GM21447 (cell line): ENCODE results near the gene PKHD1.

Experiments used
- ATAC-seq: cut with Tn5 transposase; IDR thresholded peaks from one replicate; pipeline ENCODE4 v1.9.1; 2021; ENCODE audit not compliant: unreplicated experiment

PKHD1 gene

DNA sequence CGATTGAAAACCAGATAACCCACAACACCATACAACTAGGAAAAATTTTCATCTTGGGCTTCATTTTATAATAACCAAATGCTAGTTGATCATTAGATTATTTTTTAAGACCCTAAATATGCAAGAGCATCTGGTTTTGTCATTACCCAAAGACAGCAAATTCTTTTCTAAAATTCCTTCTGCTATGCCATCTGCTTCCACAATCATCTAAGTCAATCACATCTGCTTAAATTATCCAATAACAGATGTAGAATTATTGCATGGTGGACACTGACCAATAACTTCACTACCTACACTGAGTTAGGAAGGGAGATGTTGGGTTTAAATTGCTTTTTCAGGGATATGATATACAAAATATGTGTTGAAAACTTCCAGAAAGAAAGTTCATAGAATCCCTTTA is 41.9 kb downstream of the PKHD1 start:
- no peak for ATAC-seq

DNA sequence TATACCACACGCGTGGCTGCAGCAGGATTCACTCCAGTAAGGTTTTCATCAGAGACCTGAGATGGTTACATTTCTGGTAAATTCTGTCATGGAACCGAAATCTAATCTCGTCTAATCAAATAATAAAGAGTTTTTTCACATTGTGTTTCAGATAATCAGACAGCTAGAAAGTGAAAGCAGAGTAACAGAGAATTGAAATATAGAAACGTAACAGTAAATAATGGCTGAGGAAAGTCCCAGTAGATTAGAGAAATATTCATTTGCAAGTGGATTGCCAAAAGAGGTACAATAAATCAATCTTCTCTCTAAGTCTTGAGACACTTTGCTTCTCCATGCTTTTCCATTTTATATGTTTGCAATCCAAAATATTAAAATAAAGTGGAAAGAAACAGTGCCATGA is 42.4 kb downstream of the PKHD1 start:
- ATAC-seq, result no peak

GRCh38 chr6:52042141-52042885 is 45.1 kb downstream of the PKHD1 start:
- no peak for ATAC-seq

GRCh38 chr6:52041134-52041533 is 46.3 kb downstream of the PKHD1 start:
- ATAC-seq, result no peak

DNA sequence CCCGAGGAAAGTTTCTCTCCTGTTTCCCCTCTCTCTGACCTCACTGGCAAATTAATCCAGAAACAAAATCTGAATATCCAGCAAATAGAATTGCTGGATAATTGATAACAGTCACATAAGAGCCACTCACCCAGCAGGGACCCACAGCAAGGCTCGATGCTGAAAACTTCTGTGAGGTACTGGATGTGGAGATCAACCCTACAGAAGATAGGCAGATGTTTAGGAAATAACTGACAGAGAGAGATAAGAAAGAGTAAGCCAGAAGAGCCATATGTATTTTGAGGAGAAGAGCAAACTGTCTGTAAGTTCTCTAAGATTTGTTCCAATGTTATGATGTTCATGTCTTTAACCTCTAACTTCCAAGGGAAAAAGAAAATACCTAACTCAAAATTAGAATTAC is 59.7 kb downstream of the PKHD1 start:
- no peak for ATAC-seq

- ATAC-seq, result no peak
Observed at GRCh38 chr6:52024451-52025068, 62.9 kb downstream of the PKHD1 start.

DNA sequence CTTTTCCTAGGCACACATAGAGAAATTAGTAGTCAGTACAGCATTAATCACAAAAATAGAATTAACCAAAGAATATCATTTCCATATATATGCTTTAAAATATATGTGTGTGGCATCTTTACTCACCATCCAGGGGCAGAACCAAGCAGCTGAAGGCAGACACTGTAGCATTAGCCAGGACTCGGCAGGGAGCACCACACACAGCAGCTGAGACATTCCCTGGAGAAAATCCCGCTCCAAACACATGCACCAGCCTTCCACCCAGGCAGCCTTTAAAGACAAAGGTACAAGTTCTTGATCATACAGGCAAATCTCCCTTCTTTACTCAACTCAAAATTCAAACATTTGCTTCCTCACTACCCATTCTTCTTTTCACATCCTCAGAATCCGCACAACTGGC is 64.7 kb downstream of the PKHD1 start:
- no peak for ATAC-seq

GRCh38 chr6:52020945-52021570 is 66.4 kb downstream of the PKHD1 start:
- ATAC-seq, result no peak

GRCh38 chr6:52019881-52020280 is 67.5 kb downstream of the PKHD1 start:
- ATAC-seq, result no peak

- no peak for ATAC-seq
Observed at GRCh38 chr6:52019092-52019491, 68.3 kb downstream of the PKHD1 start.

- no peak for ATAC-seq
Observed at GRCh38 chr6:52016915-52017748, 70.3 kb downstream of the PKHD1 start.

DNA sequence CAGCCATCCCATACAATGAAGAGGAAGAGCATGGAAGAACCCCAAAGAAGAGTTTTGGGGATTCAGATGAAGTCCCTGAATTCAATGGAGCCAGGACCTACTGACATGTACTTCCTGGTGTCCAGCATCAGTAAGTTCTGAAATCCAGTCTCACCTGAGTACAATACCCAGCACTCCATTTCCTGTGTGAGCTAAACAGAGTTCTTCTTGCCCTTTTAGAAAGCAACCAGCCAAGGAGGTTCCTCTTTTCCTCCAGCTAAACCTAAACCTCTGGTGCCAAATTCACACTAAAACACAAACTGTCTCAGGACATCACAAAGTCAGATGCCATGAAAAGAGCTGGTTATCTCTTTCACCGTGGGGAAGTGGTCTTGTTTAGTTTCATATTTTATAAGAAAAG is 71.5 kb downstream of the PKHD1 start:
- ATAC-seq, result no peak

GRCh38 chr6:52014391-52014790 is 73.0 kb downstream of the PKHD1 start:
- ATAC-seq, result no peak

DNA sequence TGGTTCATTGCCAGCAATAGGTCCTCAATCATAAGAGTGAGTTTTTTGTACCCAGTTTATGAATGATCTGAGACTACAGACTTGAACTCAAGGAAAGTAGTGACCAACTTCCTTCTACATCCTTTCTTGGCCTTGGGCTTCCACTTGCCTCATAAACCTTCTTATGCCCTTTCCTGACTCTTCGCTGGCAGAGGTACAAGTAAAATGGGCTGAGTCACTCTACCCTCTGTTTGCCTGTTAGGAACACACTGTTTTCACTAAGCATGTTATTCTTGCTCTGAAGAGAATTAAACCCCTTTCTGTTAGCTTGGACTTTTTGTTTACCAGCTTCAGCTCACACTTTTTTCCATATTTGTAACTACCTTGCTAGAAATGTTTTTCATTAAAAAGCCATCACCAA is 74.4 kb downstream of the PKHD1 start:
- no peak for ATAC-seq

DNA sequence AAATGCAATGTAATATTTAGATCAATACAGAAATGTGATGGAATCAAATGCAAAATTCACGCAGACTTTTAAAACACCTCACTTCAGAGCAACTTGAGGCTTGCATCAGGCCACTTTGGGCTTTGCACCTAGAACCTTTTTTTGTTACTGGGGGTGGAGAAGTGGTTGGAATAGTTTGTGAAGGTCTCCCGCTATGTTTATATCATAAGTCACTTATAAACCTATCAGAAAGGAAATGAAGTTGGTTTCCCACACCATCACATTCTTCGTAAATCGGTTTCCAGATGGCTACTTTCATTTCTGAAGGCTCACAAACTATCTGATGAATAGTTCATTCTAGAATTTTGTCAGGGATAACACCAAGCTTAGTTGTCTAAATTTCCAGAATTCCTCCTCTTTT is 74.8 kb downstream of the PKHD1 start:
- ATAC-seq, result no peak

GRCh38 chr6:52010806-52011205 is 76.6 kb downstream of the PKHD1 start:
- no peak for ATAC-seq

DNA sequence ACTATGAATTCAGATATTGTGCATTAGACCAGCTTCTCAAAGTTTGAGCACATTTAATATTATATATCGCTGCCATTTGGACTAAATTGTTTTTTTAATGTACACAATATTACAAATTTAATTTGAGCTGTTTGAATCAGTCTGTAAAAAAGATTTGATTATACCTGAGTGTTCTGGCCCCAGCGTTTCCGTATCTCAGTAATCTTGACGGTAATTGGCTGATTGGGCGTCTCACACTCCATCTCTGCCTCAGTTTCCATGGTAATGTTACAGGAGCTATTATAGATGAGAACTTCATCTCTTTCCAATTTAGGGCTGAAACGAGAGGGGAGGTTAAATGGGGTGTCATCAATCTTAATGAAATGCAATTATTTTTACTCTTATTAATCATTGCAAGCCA is 77.3 kb downstream of the PKHD1 start:
- ATAC-seq, result no peak

GRCh38 chr6:52009466-52010140 is 77.8 kb downstream of the PKHD1 start:
- ATAC-seq, result no peak

- no peak for ATAC-seq
Observed at GRCh38 chr6:52000064-52000463, 87.3 kb downstream of the PKHD1 start.

DNA sequence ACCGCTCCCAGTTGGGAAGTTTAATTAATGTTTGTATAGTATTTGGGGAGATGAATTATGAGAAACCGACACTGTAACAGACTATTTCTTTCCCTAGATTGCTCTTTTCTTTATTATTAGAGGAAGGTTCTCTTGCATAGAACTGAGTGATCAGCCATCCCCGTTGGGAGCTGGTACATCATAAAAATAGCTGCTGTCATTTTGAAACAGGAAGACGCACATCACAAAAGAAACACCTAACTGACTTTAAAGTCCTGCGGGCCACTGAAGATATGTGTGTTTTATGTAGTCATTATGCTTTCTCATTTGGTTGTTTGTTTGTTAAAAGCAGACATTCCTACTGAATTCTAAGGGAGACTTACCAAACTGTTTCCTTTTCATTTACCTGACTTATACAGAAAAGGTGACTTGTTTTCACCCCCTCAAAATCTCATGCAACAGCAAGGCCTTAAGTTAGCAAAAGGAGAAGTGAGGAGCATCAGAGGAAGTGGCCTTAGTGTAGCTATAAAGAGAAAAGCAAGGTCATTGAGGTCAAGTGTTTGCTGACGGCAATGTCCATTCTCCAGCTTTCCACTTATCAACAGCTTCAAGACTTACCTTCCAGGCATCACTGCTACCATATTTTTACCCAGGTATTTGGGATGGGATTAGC is 91.0 kb downstream of the PKHD1 start:
- ATAC-seq, result peak; percentile 94
